Measurements from ENCODE around the gene ATF7IP2.
"Not testable (repeated sequence)": the region's sequence is repeated elsewhere in the genome, so short reads cannot be mapped to it uniquely, and the experiment has no call there.

The ATF7IP2 gene

GRCh38 chr16:10428433-10429168, 42.7 kb downstream of the ATF7IP2 start:
- DNase-seq (ENCODE audit: low read depth): no peak
- no peak for TF ChIP-seq CTCF (IDR thresholded peaks at IDR 0.05; ENCODE audit: low read length, missing control alignments)

GRCh38 chr16:10429299-10429969, 43.6 kb downstream of the ATF7IP2 start:
- not testable (repeated sequence) for H3K4me3 ChIP-seq (replicated peaks; ENCODE audit: low read depth, low read length); DNase-seq (ENCODE audit: low read depth)

More at GRCh38 chr16:10428433-10429168, 42.7 kb downstream of the ATF7IP2 start:
- no peak overlapping the region for H3K4me3 ChIP-seq (replicated peaks; ENCODE audit: low read depth, low read length)

DNA sequence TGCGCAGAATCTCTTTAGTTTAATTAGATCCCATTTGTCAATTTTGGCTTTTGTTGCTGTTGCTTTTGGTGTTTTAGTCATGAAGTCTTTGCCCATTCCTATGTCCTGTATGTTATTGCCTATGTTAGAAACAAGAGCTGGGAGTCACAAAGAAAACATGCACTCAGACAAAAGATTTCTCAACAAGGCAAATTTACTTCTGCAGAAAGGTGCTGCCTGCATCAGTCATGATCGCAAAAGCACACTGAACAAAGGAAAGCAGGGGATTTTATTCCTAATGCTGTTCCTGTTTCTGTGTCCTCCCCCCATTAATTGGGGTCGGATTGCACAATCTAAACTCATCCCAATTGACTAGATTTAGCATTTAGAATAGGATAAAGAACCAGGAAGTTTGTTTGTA, 55.9 kb downstream of the ATF7IP2 start:
- no peak for DNase-seq (ENCODE audit: low read depth)
- no peak for TF ChIP-seq CTCF (IDR thresholded peaks at IDR 0.05; ENCODE audit: low read length, missing control alignments)
- no peak overlapping the region for H3K4me3 ChIP-seq (replicated peaks; ENCODE audit: low read depth, low read length)

DNA sequence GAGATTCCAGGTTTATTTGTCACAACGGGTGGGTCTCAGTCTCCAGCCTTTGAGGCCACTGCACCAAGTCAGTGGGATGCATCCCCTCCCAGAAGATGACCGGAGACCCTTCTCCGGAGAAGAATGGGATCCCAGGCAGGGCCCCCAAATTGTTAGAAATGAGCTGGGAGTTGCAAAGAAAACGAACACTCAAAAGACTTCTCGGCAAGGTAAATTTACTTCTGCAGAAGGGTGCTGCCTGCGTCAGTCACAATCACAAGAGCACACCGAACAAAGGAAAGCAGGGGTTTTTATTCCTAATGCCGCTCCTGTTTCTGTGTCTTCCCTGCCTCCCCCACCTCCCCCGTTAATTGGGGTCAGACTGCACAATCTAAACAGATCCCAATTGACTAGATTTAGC, 61.4 kb downstream of the ATF7IP2 start:
- no peak for DNase-seq (ENCODE audit: low read depth)
- no peak overlapping the region for H3K4me3 ChIP-seq (replicated peaks; ENCODE audit: low read depth, low read length)
- no peak for TF ChIP-seq CTCF (IDR thresholded peaks at IDR 0.05; ENCODE audit: low read length, missing control alignments)

DNA sequence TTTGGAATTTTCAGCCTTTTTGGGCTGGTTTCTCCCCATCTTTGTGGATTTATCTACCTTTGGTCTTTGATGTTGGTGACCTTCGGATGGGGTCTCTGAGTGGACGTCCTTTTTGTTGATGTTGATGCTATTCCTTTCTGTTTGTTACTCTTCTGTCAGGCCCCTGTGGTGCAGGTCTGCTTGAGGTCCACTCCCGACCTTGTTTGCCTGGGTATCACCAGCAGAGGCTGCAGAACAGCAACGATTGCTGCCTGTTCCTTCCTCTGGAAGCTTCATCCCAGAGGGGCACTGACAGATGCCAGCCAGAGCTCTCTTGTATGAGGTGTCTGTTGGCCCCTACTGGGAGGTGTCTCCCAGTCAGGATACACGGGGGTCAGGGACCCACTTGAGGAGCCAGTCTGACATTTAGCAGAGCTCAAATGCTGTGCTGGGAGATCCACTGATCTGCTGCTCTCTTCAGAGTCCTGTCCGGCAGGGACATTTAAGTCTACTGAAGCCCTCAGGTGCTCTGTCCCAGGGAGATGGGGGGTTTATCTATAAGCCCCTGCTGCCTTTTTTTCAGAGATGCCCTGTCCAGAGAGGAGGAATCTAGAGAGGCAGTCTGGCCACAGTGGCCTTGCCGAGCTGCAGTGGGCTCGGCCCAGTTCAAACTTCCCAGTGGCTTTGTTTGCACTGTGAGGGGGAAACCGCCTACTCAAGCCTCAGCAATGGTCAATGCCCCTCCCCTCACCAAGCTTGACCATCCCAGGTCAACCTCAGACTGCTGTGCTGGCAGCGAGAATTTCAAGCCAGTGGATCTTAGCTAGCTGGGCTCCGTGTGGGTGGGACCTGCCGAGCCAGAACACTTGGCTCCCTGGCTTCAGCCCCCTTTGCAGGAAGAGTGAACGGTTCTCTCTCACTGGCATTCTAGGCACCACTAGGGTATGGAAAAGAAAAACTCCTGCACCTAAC, 66.6 kb downstream of the ATF7IP2 start:
- H3K4me3 ChIP-seq (replicated peaks; ENCODE audit: low read depth, low read length); DNase-seq (ENCODE audit: low read depth): not testable (repeated sequence)

GRCh38 chr16:10453159-10453510, 67.3 kb downstream of the ATF7IP2 start:
- H3K4me3 ChIP-seq (replicated peaks; ENCODE audit: low read depth, low read length): no peak overlapping the region
- TF ChIP-seq CTCF (IDR thresholded peaks at IDR 0.05; ENCODE audit: low read length, missing control alignments): no peak
- no peak for DNase-seq (ENCODE audit: low read depth)

- no peak for DNase-seq (ENCODE audit: low read depth)
- no peak for TF ChIP-seq CTCF (IDR thresholded peaks at IDR 0.05; ENCODE audit: low read length, missing control alignments)
Observed at GRCh38 chr16:10465821-10466220, 80.0 kb downstream of the ATF7IP2 start.

More at GRCh38 chr16:10465821-10466220, 80.0 kb downstream of the ATF7IP2 start:
- no peak overlapping the region for H3K4me3 ChIP-seq (replicated peaks; ENCODE audit: low read depth, low read length)

Measured in fibroblast of pulmonary artery (primary cell).